ENCODE data around the gene MATN3. TPM values are rescaled to one million over a fixed set of nuclear protein-coding genes. Genes with fewer than 3 reads are reported as not detected.

MATN3 gene
- total and polyA plus RNA-seq, 2 donors (not counting 3 experiments of a cell fraction or from before 2014, with no cell fraction given): 1.8 to 3.4 TPM

DNA sequence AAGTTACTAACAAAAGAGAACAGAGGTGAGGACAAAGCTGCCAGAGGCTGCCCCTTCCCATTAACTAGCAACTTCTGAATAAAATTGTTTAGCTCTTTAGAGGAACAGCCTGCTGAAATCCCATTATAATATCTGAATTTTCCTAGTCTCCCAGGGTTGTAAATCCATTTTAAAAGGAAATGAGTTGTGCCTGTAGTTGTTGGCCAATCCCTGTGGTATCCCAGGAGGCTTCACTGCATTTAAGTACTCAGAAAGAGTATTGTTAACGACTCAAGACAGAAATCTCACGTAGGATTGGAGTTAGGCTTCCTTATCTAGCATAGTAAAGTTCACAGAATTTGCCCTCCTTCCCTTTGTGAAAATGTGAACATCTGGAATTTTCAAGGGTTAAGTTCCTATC, 30.1 kb upstream of the MATN3 start:
- no peak overlapping the region for H3K9ac ChIP-seq (replicated peaks; ENCODE audit: extremely low read depth, insufficient read depth, low read length)
- POLR2A ChIA-PET: no interaction called here
- FAIRE-seq: peak; percentile 42
- peak overlapping the region; percentile 21 for H3K4me2 ChIP-seq (ENCODE audit: insufficient read depth, low read length)
- no peak for TF ChIP-seq FOS (IDR thresholded peaks at IDR 0.05; ENCODE audit: borderline replicate concordance, insufficient read depth, low read length)
- TF ChIP-seq GATA2 (IDR thresholded peaks at IDR 0.05; ENCODE audit: insufficient read depth, insufficient read length, low read depth, low read length): peak; percentile 47
- no peaks in the 10 kb centered on the region for H3K27me3 ChIP-seq (ENCODE audit: control insufficient read depth in 2 of 2, insufficient read depth in 2 of 2, low read length in 2 of 2)
- peaks cover 35% of the 10 kb centered on the region for H3K4me1 ChIP-seq (ENCODE audit: control insufficient read depth, extremely low read depth, insufficient read depth, low read length)
- peaks cover 71% of the 10 kb centered on the region for H3K79me2 ChIP-seq (ENCODE audit: control insufficient read depth, insufficient read depth, low read length)
- H4K20me1 ChIP-seq (replicated peaks; ENCODE audit: control insufficient read depth, extremely low read depth, insufficient read depth, low read length): peaks cover 2% of the 10 kb centered on the region
- H2AFZ ChIP-seq (ENCODE audit: low read depth, low read length): no peak overlapping the region
- H3K27ac ChIP-seq (ENCODE audit: insufficient read depth, low read depth, low read length): peak overlapping the region; percentile 34
- H3K36me3 ChIP-seq (ENCODE audit: control insufficient read depth in 2 of 2, extremely low read depth in 1 of 2, insufficient read depth in 2 of 2, low read length in 2 of 2): peaks cover 0 to 2% of the 10 kb centered on the region in 2 experiments
- peak; percentile 24 for DNase-seq (ENCODE audit: low read depth, low spot score)
- H3K9me1 ChIP-seq (replicated peaks; ENCODE audit: control insufficient read depth, extremely low read depth, insufficient read depth, low read length): no peaks in the 10 kb centered on the region
- no peaks in the 10 kb centered on the region for H3K9me3 ChIP-seq (replicated peaks; ENCODE audit: control insufficient read depth, insufficient read depth, low read length)
- CTCF ChIA-PET: interaction anchor here (1.0 to 12.6 kb wide), 4 partner anchors 8 to 53 kb away, joined by 3 to 146 read pairs (median 4); no protein-coding TSS in a partner anchor
- intact Hi-C loops (cut with micrococcal nuclease) (loop anchor here (1.0 kb wide), 1 partner anchor 9 kb away; the partner anchor contains the start of gene LAPTM4A), dilution Hi-C loops (cut with MboI; ENCODE audit: extremely low pct_ligation_motif_present, low sequenced_read_pairs) (no loop called here)
- BruUV-seq (replicated peaks): no TSS peak
- H3K4me3 ChIP-seq (replicated peaks in 1 of 3; ENCODE audit: insufficient read depth in 1 of 3, low read depth in 1 of 3, low read length in 3 of 3): no peak overlapping the region

DNA sequence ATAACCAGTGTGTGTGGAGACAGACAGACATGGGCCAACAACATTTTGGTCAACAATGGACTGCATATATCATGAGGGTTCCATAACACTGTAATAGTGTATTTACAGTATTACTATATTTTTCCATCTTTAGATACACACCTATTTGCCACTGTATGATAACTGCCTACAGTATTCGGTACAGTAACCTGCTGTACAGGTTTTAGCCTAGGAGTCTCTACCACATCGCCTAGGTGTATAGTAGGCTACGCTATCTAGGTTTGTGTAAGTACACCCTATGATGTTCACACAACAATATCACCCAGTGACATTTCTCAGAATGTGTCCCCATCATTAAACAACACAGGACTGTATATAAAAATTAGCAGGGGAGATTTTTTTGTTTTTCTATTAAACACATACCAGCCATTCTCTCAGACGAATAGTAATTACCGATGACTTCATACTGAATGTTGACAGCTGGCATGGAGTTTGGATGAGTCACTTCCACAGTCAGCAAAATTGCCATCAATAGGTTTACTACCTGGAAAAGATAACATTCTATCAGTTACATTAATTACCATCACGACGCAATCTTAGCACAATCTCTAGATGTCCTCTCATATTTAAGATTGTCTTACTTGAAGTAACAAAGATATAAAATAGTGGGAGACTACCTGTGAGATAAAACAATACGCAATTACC, 28.2 kb upstream of the MATN3 start:
- peak; percentile 85 for DNase-seq (ENCODE audit: low read depth, low spot score)
- H3K9me1 ChIP-seq (replicated peaks; ENCODE audit: control insufficient read depth, extremely low read depth, insufficient read depth, low read length): no peaks in the 10 kb centered on the region
- intact Hi-C loops (cut with micrococcal nuclease): loop anchor here (1.0 kb wide), 1 partner anchor 138 kb away; no protein-coding TSS in a partner anchor
- peak overlapping the region; percentile 7 for H3K27ac ChIP-seq (ENCODE audit: insufficient read depth, low read depth, low read length)
- H3K4me2 ChIP-seq (ENCODE audit: insufficient read depth, low read length): no peak overlapping the region
- FAIRE-seq: peak; percentile 91
- H2AFZ ChIP-seq (ENCODE audit: low read depth, low read length): no peak overlapping the region
- no TSS peak for BruUV-seq (replicated peaks)
- no peaks in the 10 kb centered on the region for H3K27me3 ChIP-seq (ENCODE audit: control insufficient read depth in 2 of 2, insufficient read depth in 2 of 2, low read length in 2 of 2)
- CTCF ChIA-PET: interaction anchor here (1.1 to 12.6 kb wide), 2 partner anchors 13 to 25 kb away, joined by 3 to 146 read pairs; no protein-coding TSS in a partner anchor
- POLR2A ChIA-PET: interaction anchor here (0.5 kb wide), 1 partner anchor 55 kb away, joined by 6 read pairs; no protein-coding TSS in a partner anchor
- dilution Hi-C loops (cut with MboI; ENCODE audit: extremely low pct_ligation_motif_present, low sequenced_read_pairs): no loop called here
- no peak overlapping the region for H3K9ac ChIP-seq (replicated peaks; ENCODE audit: extremely low read depth, insufficient read depth, low read length)
- H3K79me2 ChIP-seq (ENCODE audit: control insufficient read depth, insufficient read depth, low read length): peaks cover 65% of the 10 kb centered on the region
- TF ChIP-seq EZH2 (IDR thresholded peaks at IDR 0.05; ENCODE audit: borderline replicate concordance, low read depth, low read length, severe bottlenecking) (no peak), MYC (IDR thresholded peaks at IDR 0.05; ENCODE audit: low read depth, low read length) (no peak), POLR2A (IDR thresholded peaks at IDR 0.05; ENCODE audit: low read depth, low read length) (no peak), GATA2 (IDR thresholded peaks at IDR 0.05; ENCODE audit: insufficient read depth, insufficient read length, low read depth, low read length) (peak; percentile 34), JUN (IDR thresholded peaks at IDR 0.05; ENCODE audit: borderline replicate concordance, insufficient read depth, insufficient read length, low read depth) (peak; percentile 98), POLR2AphosphoS5 (IDR thresholded peaks at IDR 0.05; ENCODE audit: insufficient read depth, low read depth, low read length) (peak; percentile 22), FOS (IDR thresholded peaks at IDR 0.05; ENCODE audit: borderline replicate concordance, insufficient read depth, low read length) (peak; percentile 92)
- H3K9me3 ChIP-seq (replicated peaks; ENCODE audit: control insufficient read depth, insufficient read depth, low read length): no peaks in the 10 kb centered on the region
- H3K4me1 ChIP-seq (ENCODE audit: control insufficient read depth, extremely low read depth, insufficient read depth, low read length): peaks cover 53% of the 10 kb centered on the region
- H4K20me1 ChIP-seq (replicated peaks; ENCODE audit: control insufficient read depth, extremely low read depth, insufficient read depth, low read length): peaks cover 2% of the 10 kb centered on the region
- H3K36me3 ChIP-seq (ENCODE audit: control insufficient read depth in 2 of 2, extremely low read depth in 1 of 2, insufficient read depth in 2 of 2, low read length in 2 of 2): peaks cover 0 to 2% of the 10 kb centered on the region in 2 experiments
- no peak overlapping the region for H3K4me3 ChIP-seq (replicated peaks in 1 of 3; ENCODE audit: insufficient read depth in 1 of 3, low read depth in 1 of 3, low read length in 3 of 3)

Measured in endothelial cell of umbilical vein (primary cell).